SW 1271 (cell line): ENCODE results near the gene EGR1.
A peak's percentile ranks its signal among the peaks of the same experiment; 100 is the strongest.

ENCODE experiments used
- DNase-seq, 2 experiments: peaks; one replicate each; lab custom pipeline; 2025; lab: John Stamatoyannopoulos, UW

Gene EGR1

GRCh38 chr5:138453590-138453989 is 11.7 kb upstream of the EGR1 start:
- no peak for DNase-seq

- DNase-seq, result no peak
Measured at GRCh38 chr5:138454121-138454520, 11.2 kb upstream of the EGR1 start.

- no peak for DNase-seq
Measured at GRCh38 chr5:138455232-138455930, 9.9 kb upstream of the EGR1 start.

GRCh38 chr5:138457531-138458275 is 7.6 kb upstream of the EGR1 start:
- no peak for DNase-seq

- DNase-seq, result no peak
Measured at GRCh38 chr5:138458384-138458783, 6.9 kb upstream of the EGR1 start.

GRCh38 chr5:138458856-138459255 is 6.4 kb upstream of the EGR1 start:
- DNase-seq, result no peak

- DNase-seq, result no peak
Measured at GRCh38 chr5:138459311-138459933, 5.9 kb upstream of the EGR1 start.

- DNase-seq, result no peak
Measured at GRCh38 chr5:138460032-138460693, 5.1 kb upstream of the EGR1 start.

- peak in 1 of 2 experiments; percentile 15 for DNase-seq
Measured at GRCh38 chr5:138461343-138462125, 3.7 kb upstream of the EGR1 start.

- no peak for DNase-seq
Measured at GRCh38 chr5:138463419-138464007, 1.8 kb upstream of the EGR1 start.

GRCh38 chr5:138464008-138464387 is 1.3 kb upstream of the EGR1 start:
- DNase-seq, result peak; percentile 90 to 91

- peak; percentile 97 to 98 for DNase-seq
Measured at GRCh38 chr5:138464388-138465260, 655 bp upstream of the EGR1 start.

- no peak for DNase-seq
Measured at GRCh38 chr5:138466125-138466899, 1.0 kb downstream of the EGR1 start.

- no peak for DNase-seq
Measured at GRCh38 chr5:138466900-138467710, 1.8 kb downstream of the EGR1 start.

GRCh38 chr5:138467711-138468132 is 2.4 kb downstream of the EGR1 start:
- DNase-seq, result no peak

- no peak for DNase-seq
Measured at GRCh38 chr5:138468133-138468965, 3.1 kb downstream of the EGR1 start.

GRCh38 chr5:138468966-138469539 is 3.8 kb downstream of the EGR1 start:
- DNase-seq, result no peak
